Myocyte (in vitro differentiated cells): Measurements from ENCODE around the gene NR0B2. TPM values are rescaled to one million over a fixed set of nuclear protein-coding genes. Genes with fewer than 3 reads are reported as not detected.

ENCODE experiments used
- DNase-seq: peaks from one replicate; pipeline ENCODE4 v3.0.0-alpha.2; 2012; ENCODE audit warnings: low read depth
- total RNA-seq: library from RNA; depleted of rRNA; stranded (reverse); fragments of >200 nt; gene quantifications from 2 replicates; pipeline ENCODE4 v1.2.3, GENCODE V29; 2014

Gene NR0B2
- total RNA-seq, 1 donor from 2014 or later, result not detected

- no peak for DNase-seq
Observed at GRCh38 chr1:26936823-26937222, 23.0 kb upstream of the NR0B2 start.

GRCh38 chr1:26932531-26932930, 18.8 kb upstream of the NR0B2 start:
- no peak for DNase-seq

- no peak for DNase-seq
Observed at GRCh38 chr1:26923711-26924110, 9.9 kb upstream of the NR0B2 start.

GRCh38 chr1:26922901-26923300, 9.1 kb upstream of the NR0B2 start:
- no peak for DNase-seq

- no peak for DNase-seq
Observed at GRCh38 chr1:26922431-26922729, 8.6 kb upstream of the NR0B2 start.

- peak; percentile 98 for DNase-seq
Observed at GRCh38 chr1:26921540-26922430, 8.0 kb upstream of the NR0B2 start, which contains the start of gene NUDC. NUDC (plus strand) TSS chr1:26921743; CDS start chr1:26921849, 106 bp downstream.

- DNase-seq, result no peak
Observed at GRCh38 chr1:26921126-26921539, 7.4 kb upstream of the NR0B2 start.

GRCh38 chr1:26915204-26915842, 1.5 kb upstream of the NR0B2 start:
- no peak for DNase-seq

GRCh38 chr1:26913389-26913753, 404 bp downstream of the NR0B2 start:
- DNase-seq, result no peak

GRCh38 chr1:26912147-26912490, 1.7 kb downstream of the NR0B2 start:
- DNase-seq, result no peak

GRCh38 chr1:26911399-26912146, 2.2 kb downstream of the NR0B2 start:
- DNase-seq, result no peak

- no peak for DNase-seq
Observed at GRCh38 chr1:26910343-26911160, 3.2 kb downstream of the NR0B2 start.

GRCh38 chr1:26909951-26910342, 3.8 kb downstream of the NR0B2 start:
- no peak for DNase-seq

- peak; percentile 49 for DNase-seq
Observed at GRCh38 chr1:26907071-26907917, 6.5 kb downstream of the NR0B2 start.

GRCh38 chr1:26900815-26901511, 12.8 kb downstream of the NR0B2 start:
- DNase-seq, result no peak

GRCh38 chr1:26900001-26900814, 13.6 kb downstream of the NR0B2 start, which contains the start of gene GPATCH3:
GPATCH3 (minus strand) TSS chr1:26900467; CDS start chr1:26900442, 25 bp downstream.
- DNase-seq, result peak; percentile 96

GRCh38 chr1:26897351-26897750, 16.4 kb downstream of the NR0B2 start:
- DNase-seq, result no peak

GRCh38 chr1:26894263-26894662, 19.5 kb downstream of the NR0B2 start:
- DNase-seq, result no peak

- DNase-seq, result no peak
Observed at GRCh38 chr1:26890467-26890796, 23.3 kb downstream of the NR0B2 start.
